ENCODE data around the gene MED12. TPM values are rescaled to one million over a fixed set of nuclear protein-coding genes. Genes with fewer than 3 reads are reported as not detected.

Gene MED12
- total RNA-seq, 4 donors from 2014 or later: 26.5 to 41.4 (median 40.0) TPM

DNA sequence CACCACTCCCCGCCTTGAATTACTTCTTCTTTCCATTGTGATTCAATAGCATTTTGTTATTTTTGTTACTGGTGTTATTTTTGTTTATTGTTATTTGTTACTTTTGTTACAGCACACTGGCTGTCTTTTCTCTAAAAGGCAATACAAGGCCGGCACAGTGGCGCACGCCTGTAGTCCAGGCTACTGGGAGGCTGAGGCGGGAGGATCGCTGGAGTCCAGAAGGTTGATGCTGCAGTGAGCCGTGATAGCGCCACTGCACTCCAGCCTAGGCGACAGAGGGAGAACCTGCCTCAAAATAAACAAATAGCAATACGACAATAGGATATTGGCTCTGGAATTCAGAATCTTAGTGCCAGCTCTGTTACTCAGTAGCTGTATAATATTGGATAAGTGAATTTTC is 1.0 kb upstream of the MED12 start:
- Histone ChIP-seq H3K36me3 (peaks cover 0 to 4% (median 0%) of the 10 kb centered on the region in 4 donors), H3K4me1 (peaks cover 0 to 18% (median 5%) of the 10 kb centered on the region in 4 donors), H3K27ac (peak overlapping the region in 2 of 4 donors; percentile 82 to 89), H3K27me3 (no peaks in the 10 kb centered on the region), H3K9me3 (no peaks in the 10 kb centered on the region), H3K4me3 (no peak overlapping the region)
- intact Hi-C loops (cut with DNase I; ENCODE audit: low total_unique reads) (no loop called here), in situ Hi-C loops (cut with MboI; ENCODE audit: low pct_ligation_motif_present in 1 of 4, low pct_unique_long_range_greater_than_20kb in 1 of 4, low sequenced_read_pairs in 3 of 4) (no loop called here)
- DNase-seq: no peak
- TF ChIP-seq EP300 (IDR thresholded peaks at IDR 0.05; ENCODE audit: low read depth) (no peak), POLR2A (IDR thresholded peaks at IDR 0.05) (no peak), POLR2AphosphoS5 (IDR thresholded peaks at IDR 0.05) (no peak)
- 82% methylated on average over 10 of the region's 10 CpGs; no CpG with 5 or more reads in 1 of the 2 donors for WGBS, 2 donors (ENCODE audit: low coverage in 1 of 2)

DNA sequence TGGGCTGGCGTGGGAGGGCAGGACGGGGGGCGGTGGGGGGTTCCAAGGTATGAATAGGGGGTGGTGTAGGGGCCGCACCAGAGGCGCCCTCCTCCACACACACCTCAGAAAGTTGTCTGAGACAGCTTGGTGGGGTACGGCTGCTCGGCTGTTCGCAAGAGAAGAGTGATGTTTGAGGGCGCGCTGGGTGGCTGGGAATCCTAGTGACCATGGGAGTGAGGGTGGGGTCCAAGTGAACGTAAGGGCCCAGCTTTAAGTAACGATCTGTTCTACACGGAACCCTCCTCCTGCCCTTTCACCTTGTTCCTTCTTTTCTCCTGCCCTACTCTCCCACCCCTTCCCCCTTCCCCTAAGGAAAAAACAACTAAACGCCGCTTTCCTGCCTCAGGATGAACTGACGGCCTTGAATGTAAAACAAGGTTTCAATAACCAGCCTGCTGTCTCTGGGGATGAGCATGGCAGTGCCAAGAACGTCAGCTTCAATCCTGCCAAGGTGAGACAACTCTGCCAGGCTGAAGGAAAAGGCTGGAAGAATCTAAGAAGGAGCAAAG is 664 bp downstream of the MED12 start:
- no peak for DNase-seq
- peaks cover 0 to 16% (median 5%) of the 10 kb centered on the region in 4 donors for H3K4me1 ChIP-seq
- in situ Hi-C loops (cut with MboI; ENCODE audit: low pct_ligation_motif_present in 1 of 4, low pct_unique_long_range_greater_than_20kb in 1 of 4, low sequenced_read_pairs in 3 of 4): no loop called here
- H3K27ac ChIP-seq: peak overlapping the region; percentile 82 to 90 (median 88)
- TF ChIP-seq, protein P1, sequence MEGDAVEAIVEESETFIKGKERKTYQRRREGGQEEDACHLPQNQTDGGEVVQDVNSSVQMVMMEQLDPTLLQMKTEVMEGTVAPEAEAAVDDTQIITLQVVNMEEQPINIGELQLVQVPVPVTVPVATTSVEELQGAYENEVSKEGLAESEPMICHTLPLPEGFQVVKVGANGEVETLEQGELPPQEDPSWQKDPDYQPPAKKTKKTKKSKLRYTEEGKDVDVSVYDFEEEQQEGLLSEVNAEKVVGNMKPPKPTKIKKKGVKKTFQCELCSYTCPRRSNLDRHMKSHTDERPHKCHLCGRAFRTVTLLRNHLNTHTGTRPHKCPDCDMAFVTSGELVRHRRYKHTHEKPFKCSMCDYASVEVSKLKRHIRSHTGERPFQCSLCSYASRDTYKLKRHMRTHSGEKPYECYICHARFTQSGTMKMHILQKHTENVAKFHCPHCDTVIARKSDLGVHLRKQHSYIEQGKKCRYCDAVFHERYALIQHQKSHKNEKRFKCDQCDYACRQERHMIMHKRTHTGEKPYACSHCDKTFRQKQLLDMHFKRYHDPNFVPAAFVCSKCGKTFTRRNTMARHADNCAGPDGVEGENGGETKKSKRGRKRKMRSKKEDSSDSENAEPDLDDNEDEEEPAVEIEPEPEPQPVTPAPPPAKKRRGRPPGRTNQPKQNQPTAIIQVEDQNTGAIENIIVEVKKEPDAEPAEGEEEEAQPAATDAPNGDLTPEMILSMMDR (IDR thresholded peaks at IDR 0.05): no peak
- no peak for TF ChIP-seq POLR2A (IDR thresholded peaks at IDR 0.05)
- TF ChIP-seq POLR2AphosphoS5 (IDR thresholded peaks at IDR 0.05): no peak
- TF ChIP-seq EP300 (IDR thresholded peaks at IDR 0.05; ENCODE audit: low read depth): no peak
- H3K36me3 ChIP-seq: peaks cover 0 to 4% (median 0%) of the 10 kb centered on the region in 4 donors
- intact Hi-C loops (cut with DNase I; ENCODE audit: low total_unique reads): no loop called here
- WGBS, 2 donors (ENCODE audit: low coverage in 1 of 2): 41% methylated on average over 17 of the region's 17 CpGs; no CpG with 5 or more reads in 1 of the 2 donors
- H3K27me3 ChIP-seq: no peaks in the 10 kb centered on the region
- no peaks in the 10 kb centered on the region for H3K9me3 ChIP-seq
- peak overlapping the region; percentile 54 to 84 (median 71) for H3K4me3 ChIP-seq

DNA sequence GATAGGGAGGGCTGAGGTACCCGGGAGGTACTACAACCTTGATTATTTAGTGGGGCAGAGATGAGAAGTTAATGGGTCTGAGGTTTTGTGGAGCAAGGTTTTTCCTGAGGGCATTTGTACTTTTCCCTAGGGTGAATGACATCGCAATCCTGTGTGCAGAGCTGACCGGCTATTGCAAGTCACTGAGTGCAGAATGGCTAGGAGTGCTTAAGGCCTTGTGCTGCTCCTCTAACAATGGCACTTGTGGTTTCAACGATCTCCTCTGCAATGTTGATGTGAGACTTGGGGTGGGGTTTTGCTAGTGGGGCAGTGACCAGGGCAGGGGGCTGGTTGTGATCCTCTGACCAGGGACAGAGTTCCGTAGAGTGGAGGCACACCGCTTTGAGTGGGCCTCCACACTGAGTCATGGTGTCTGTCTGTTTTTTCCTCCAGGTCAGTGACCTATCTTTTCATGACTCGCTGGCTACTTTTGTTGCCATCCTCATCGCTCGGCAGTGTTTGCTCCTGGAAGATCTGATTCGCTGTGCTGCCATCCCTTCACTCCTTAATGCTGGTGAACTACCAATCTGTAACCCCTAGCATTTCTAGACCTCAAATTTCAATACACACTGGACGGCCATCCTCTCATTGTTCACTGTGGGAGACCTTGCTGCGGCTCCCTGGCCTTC is 9.9 kb downstream of the MED12 start:
- peaks cover 0 to 4% (median 0%) of the 10 kb centered on the region in 4 donors for H3K4me1 ChIP-seq
- H3K36me3 ChIP-seq: peaks cover 0 to 4% (median 0%) of the 10 kb centered on the region in 4 donors
- no peak overlapping the region for H3K27ac ChIP-seq
- no peak for DNase-seq
- no peaks in the 10 kb centered on the region for H3K27me3 ChIP-seq
- H3K4me3 ChIP-seq: no peak overlapping the region
- intact Hi-C loops (cut with DNase I; ENCODE audit: low total_unique reads) (no loop called here), in situ Hi-C loops (cut with MboI; ENCODE audit: low pct_ligation_motif_present in 1 of 4, low pct_unique_long_range_greater_than_20kb in 1 of 4, low sequenced_read_pairs in 3 of 4) (no loop called here)
- 81 to 100% methylated on average over 1 to 12 of the region's 12 CpGs for WGBS, 2 donors (ENCODE audit: low coverage in 1 of 2)
- no peak for TF ChIP-seq EP300 (IDR thresholded peaks at IDR 0.05; ENCODE audit: low read depth)
- no peak for TF ChIP-seq POLR2AphosphoS5 (IDR thresholded peaks at IDR 0.05)
- TF ChIP-seq POLR2A (IDR thresholded peaks at IDR 0.05): no peak
- TF ChIP-seq, protein P1 (IDR thresholded peaks at IDR 0.05): no peak
- no peaks in the 10 kb centered on the region for H3K9me3 ChIP-seq

DNA sequence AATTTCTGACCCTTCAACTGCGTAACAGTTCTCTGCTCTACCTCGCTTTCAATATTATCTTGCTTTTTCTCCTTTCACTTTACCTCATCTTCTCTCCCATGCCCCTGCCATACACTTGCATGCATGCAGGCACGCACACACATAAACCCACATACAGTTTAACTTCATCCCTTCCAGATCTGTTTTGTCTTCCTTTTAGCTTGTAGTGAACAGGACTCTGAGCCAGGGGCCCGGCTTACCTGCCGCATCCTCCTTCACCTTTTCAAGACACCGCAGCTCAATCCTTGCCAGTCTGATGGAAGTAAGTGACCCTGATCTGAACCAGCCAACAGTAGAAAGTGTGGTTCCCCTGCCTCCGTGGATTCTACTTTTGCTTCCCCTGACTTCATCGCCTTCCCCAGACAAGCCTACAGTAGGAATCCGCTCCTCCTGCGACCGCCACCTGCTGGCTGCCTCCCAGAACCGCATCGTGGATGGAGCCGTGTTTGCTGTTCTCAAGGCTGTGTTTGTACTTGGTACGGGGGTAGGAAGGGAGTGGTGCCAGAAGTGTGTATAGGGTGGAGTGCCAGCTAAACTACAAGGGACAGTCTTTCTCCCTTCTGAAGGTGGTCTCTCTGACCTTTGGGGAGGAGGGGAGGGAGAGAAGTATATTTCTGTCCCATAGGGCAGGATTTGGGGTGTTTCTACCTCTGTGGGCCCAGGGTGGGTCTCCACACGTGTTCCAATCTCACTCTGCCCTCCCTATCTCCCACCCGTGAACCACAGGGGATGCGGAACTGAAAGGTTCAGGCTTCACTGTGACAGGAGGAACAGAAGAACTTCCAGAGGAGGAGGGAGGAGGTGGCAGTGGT is 10.7 kb downstream of the MED12 start:
- H3K27ac ChIP-seq: no peak overlapping the region
- peak; percentile 77 for DNase-seq
- peaks cover 0 to 4% (median 0%) of the 10 kb centered on the region in 4 donors for H3K4me1 ChIP-seq
- WGBS, 2 donors (ENCODE audit: low coverage in 1 of 2): 38% methylated on average over 18 of the region's 18 CpGs; no CpG with 5 or more reads in 1 of the 2 donors
- intact Hi-C loops (cut with DNase I; ENCODE audit: low total_unique reads): no loop called here
- H3K27me3 ChIP-seq: no peaks in the 10 kb centered on the region
- TF ChIP-seq EP300 (IDR thresholded peaks at IDR 0.05; ENCODE audit: low read depth) (no peak), POLR2AphosphoS5 (IDR thresholded peaks at IDR 0.05) (no peak), POLR2A (IDR thresholded peaks at IDR 0.05) (no peak)
- TF ChIP-seq, protein P1 (IDR thresholded peaks at IDR 0.05): peak; percentile 61 to 79 (median 67)
- no peaks in the 10 kb centered on the region for H3K9me3 ChIP-seq
- H3K4me3 ChIP-seq: no peak overlapping the region
- H3K36me3 ChIP-seq: peaks cover 0 to 4% (median 0%) of the 10 kb centered on the region in 4 donors
- in situ Hi-C loops (cut with MboI; ENCODE audit: low pct_ligation_motif_present in 1 of 4, low pct_unique_long_range_greater_than_20kb in 1 of 4, low sequenced_read_pairs in 3 of 4): no loop called here
